Upper lobe of right lung (tissue), 1 donor: ENCODE data around the gene BCAP29. TPM values are rescaled to one million over a fixed set of nuclear protein-coding genes. Genes with fewer than 3 reads are reported as not detected.

ENCODE experiments used
- ATAC-seq: fragments of 200-7000 bp; cut with Tn5 transposase; one replicate; pipeline ENCODE4 v1.9.1; 2020; ENCODE audit warnings: mild to moderate bottlenecking, moderate library complexity
- DNase-seq: peaks from one replicate; pipeline ENCODE4 v3.0.0-alpha.2; 2020
- H3K27ac ChIP-seq: fragments of 200-600 bp; one replicate; pipeline ENCODE4 v1.8.0; 2022
- H3K27me3 ChIP-seq: fragments of 200-600 bp; one replicate; pipeline ENCODE4 v1.8.0; 2022; ENCODE audit warnings: mild to moderate bottlenecking
- H3K36me3 ChIP-seq: fragments of 200-600 bp; one replicate; pipeline ENCODE4 v1.8.0; 2022
- H3K4me1 ChIP-seq: fragments of 200-600 bp; one replicate; pipeline ENCODE4 v1.8.0; 2022
- H3K4me3 ChIP-seq: fragments of 200-600 bp; one replicate; pipeline ENCODE4 v1.8.0; 2022; ENCODE audit warnings: mild to moderate bottlenecking
- H3K9me3 ChIP-seq: fragments of 200-600 bp; one replicate; pipeline ENCODE4 v1.8.0; 2022
- intact Hi-C: fragments of 100-400 bp; cut with DNase I; formaldehyde crosslinking; loops from one replicate; pipeline ENCODE4 v1.11.0; 2022
- total RNA-seq: library from RNA; stranded (reverse); fragmentation: NEBNext Ultra II Directional; extraction: Animal tissue kit (Norgen Biotek cat#: 25700); gene quantifications from one replicate; pipeline ENCODE4 v1.2.1, GENCODE V29; 2021
- TF ChIP-seq, protein P1 (sequence below): fragments of 200-600 bp; IDR thresholded peaks from one replicate; pipeline ENCODE4 v1.8.0; 2022; ENCODE audit warnings: antibody characterized with exemption
- donor health status: DM: no; HTN: yes; CAD: no; lungs with severe emphysema.

The BCAP29 gene
- total RNA-seq, 1 donor from 2014 or later: 78.4 TPM

DNA sequence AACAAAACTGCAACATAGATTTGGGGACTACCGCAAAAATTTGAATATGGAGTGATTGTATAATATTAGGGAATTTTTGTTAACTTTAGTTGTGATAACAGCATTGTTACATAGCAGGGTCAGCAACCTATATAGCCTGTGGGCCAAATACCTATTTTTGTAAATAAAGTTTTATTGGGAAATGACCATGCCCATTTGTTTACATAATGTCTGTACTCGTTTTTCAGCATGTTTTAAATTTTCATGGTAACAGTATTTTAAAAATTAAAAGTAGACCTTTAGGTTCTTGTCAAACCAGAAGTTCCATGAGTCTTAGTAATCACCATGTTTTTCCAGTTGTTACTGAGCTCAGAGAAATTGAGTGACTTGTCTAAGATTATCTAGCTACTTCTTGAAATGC, 4.7 kb downstream of the BCAP29 start:
- TF ChIP-seq, protein P1, sequence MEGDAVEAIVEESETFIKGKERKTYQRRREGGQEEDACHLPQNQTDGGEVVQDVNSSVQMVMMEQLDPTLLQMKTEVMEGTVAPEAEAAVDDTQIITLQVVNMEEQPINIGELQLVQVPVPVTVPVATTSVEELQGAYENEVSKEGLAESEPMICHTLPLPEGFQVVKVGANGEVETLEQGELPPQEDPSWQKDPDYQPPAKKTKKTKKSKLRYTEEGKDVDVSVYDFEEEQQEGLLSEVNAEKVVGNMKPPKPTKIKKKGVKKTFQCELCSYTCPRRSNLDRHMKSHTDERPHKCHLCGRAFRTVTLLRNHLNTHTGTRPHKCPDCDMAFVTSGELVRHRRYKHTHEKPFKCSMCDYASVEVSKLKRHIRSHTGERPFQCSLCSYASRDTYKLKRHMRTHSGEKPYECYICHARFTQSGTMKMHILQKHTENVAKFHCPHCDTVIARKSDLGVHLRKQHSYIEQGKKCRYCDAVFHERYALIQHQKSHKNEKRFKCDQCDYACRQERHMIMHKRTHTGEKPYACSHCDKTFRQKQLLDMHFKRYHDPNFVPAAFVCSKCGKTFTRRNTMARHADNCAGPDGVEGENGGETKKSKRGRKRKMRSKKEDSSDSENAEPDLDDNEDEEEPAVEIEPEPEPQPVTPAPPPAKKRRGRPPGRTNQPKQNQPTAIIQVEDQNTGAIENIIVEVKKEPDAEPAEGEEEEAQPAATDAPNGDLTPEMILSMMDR: no peak
- Histone ChIP-seq H3K9me3 (no peaks in the 10 kb centered on the region), H3K27me3 (no peaks in the 10 kb centered on the region), H3K4me1 (peaks cover 12% of the 10 kb centered on the region), H3K27ac (no peak overlapping the region), H3K4me3 (no peak overlapping the region), H3K36me3 (peaks cover 34% of the 10 kb centered on the region)
- intact Hi-C loops: no loop called here
- ATAC-seq (no peak), DNase-seq (no peak)

DNA sequence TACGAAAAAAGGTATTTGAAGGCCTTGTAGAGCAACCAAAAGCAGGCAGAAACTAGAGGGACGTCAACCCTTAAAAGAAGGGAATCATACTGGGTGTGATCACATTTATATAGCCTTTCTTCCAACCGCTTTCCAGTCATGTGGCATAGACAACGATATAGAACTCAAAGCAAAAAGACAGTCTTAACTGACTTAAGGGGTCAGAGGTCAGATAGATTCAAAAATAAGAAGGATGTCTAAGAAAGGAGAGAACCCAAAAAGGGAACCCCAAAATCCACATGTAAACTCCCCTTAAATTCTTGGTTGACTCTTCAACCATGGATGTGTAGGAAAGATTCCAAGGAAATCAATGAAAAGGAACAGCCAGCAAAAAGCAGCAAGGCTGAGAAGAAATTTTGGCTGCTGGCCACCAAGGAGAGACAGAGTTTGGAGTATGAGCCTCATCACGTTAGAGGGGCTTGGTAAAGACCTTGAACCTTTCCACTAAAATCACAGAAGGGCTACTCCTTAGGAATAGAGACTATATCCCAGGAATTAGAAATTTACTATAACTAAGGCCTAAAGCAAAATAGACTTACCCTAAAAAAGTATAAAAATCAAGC, 8.6 kb downstream of the BCAP29 start:
- Histone ChIP-seq H3K27me3 (no peaks in the 10 kb centered on the region), H3K36me3 (peaks cover 36% of the 10 kb centered on the region), H3K4me3 (no peak overlapping the region), H3K4me1 (no peaks in the 10 kb centered on the region), H3K9me3 (no peaks in the 10 kb centered on the region), H3K27ac (no peak overlapping the region)
- intact Hi-C loops: no loop called here
- DNase-seq (no peak), ATAC-seq (no peak)
- TF ChIP-seq, protein P1: no peak

DNA sequence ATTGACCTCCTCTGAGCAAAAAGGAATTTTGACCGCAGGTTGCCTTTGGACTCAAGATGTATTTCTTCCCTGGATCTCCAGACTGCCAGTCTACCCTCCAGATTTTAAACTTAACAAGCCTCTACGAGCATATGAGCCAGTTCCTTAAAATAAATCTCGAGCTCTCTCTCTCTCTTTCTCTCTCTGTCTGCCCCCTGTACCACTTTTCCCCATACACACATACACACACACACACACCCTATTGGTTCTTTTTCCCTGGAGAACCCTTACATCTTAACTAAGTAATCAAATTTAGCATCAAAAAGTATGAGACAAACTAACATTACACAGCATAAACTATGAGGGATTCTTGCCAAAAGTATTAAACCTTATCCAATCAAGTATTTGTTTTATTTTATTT, 11.4 kb downstream of the BCAP29 start:
- TF ChIP-seq, protein P1: no peak
- H3K9me3 ChIP-seq: no peaks in the 10 kb centered on the region
- no peak overlapping the region for H3K4me3 ChIP-seq
- H3K4me1 ChIP-seq: no peaks in the 10 kb centered on the region
- H3K27ac ChIP-seq: no peak overlapping the region
- no peaks in the 10 kb centered on the region for H3K27me3 ChIP-seq
- peaks cover 36% of the 10 kb centered on the region for H3K36me3 ChIP-seq
- intact Hi-C loops: no loop called here
- DNase-seq: no peak
- no peak for ATAC-seq

DNA sequence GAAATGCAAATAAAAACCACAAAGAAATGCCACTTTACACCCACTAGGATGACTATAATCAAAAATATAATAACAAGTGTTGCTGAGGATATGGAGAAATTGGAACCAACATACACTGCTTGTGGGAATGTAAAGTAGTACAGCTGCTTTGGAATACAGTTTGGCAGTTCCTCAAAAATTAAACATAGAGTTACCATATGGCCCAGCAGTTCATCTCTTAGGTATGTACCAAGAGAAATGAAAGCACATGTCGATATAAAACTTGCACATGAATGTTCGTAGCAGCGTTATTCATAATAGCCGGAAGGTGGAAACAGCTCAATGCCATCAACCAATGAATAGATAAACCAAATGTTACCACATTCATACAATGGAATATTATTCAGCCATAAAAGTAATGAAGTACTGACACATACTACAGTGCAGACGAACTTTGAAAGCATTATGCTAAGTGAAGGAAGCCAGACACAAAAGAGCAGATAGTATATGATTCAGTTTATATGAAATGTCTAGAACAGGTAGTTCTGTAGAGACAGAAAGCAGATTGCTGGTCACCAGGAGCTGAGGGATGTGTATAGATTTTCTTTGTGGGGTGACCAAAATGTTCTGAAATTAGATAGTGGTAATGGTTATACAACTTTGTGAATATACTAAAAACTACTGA, 12.4 kb downstream of the BCAP29 start:
- TF ChIP-seq, protein P1: no peak
- Histone ChIP-seq H3K27ac (no peak overlapping the region), H3K9me3 (no peaks in the 10 kb centered on the region), H3K4me3 (no peak overlapping the region), H3K27me3 (no peaks in the 10 kb centered on the region), H3K4me1 (no peaks in the 10 kb centered on the region), H3K36me3 (peaks cover 25% of the 10 kb centered on the region)
- no peak for ATAC-seq
- intact Hi-C loops: no loop called here
- DNase-seq: no peak

DNA sequence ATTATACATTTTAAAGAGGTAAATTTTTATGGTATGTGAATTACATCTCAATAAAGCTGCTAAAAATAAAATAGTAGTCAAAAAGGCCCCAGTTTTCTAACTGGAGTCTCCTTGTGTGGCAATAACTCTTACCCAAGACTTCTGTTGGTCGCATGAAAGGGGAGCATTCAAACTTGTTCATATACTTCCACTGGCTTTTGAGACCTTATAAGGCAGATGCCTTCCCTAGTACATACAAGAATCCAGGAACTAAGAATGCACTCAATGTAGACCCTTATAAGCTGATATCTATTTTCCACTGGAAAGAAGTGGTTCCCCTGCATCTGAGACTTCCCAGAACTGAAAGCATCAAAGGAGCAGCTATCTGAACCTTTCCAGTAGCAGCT, 13.0 kb downstream of the BCAP29 start:
- Histone ChIP-seq H3K27me3 (no peaks in the 10 kb centered on the region), H3K4me3 (no peak overlapping the region), H3K27ac (no peak overlapping the region), H3K36me3 (peaks cover 28% of the 10 kb centered on the region), H3K4me1 (no peaks in the 10 kb centered on the region), H3K9me3 (no peaks in the 10 kb centered on the region)
- no peak for DNase-seq
- intact Hi-C loops: no loop called here
- TF ChIP-seq, protein P1: no peak
- no peak for ATAC-seq
